GM21447 (cell line): ENCODE data around the gene TEX30.
"Not testable (repeated sequence)": the region's sequence is repeated elsewhere in the genome, so short reads cannot be mapped to it uniquely, and the experiment has no call there.

ENCODE experiments used
- ATAC-seq: cut with Tn5 transposase; IDR thresholded peaks from one replicate; pipeline ENCODE4 v1.9.1; 2021; ENCODE audit not compliant: unreplicated experiment

Gene TEX30

DNA sequence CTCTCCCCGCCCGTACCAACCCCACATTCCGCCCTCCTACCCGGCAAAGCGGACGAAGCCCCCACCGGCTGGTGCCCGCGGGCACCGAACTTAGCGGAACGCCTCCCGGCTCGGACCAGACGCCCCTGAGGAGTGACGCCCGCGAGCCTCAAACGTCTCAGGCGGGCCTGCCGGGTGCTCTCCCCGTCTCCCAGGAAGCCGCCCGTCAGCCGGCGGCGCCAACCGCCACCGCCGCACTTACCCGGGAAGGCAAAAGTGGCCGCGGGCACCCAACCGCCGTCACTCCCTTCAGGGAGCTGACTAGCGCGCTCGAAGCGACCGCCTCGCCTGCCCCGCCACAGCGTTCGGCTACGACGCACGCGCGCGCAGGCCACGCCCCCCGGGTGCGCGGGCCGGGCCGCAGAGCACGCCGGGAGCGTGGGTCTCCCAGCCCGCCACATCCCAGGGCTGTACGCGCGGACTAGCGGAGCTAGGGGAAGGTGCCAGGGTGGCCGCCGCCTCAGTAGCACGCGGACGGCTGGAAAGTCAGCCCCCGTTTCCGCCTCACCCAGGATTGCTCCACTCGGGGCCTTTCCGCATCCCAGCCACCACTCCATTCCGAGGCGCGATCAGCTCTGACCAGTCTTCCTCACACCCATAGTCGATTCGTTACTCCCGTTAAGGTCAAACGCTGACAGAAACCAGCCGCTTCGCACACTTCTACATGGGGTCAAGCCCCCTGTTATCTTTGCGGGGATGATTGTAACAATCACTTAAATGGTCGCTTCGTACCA, at the start of gene TEX30:
Gene TEX30, minus strand, starts transcription at position 346 of the 773 bp plus-strand sequence. CDS start 3,760 bp downstream, outside the sequence.
- peak; percentile 85 for ATAC-seq

- ATAC-seq = no peak
Measured at GRCh38 chr13:102817907-102818306, 44.3 kb upstream of the TEX30 start.

- ATAC-seq = no peak
Measured at GRCh38 chr13:102817241-102817640, 43.7 kb upstream of the TEX30 start.

DNA sequence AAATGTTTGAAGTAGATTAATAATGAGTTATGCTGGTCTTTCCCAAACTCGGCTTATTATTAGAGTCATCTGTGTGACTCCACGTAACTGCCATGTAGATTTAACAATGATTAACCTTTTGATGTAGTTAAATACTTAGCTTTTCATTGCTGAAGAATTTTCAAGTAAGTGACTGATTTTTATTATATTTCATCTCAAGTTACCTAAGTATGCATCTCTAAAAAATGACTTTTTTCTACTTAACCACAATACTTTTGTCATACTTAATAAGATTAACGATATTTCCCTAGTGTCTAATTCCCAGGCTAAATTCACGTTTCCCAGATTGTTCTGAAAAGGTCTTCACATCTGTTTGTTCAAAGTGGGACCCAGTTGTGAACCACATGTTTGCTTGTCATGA, 43.1 kb upstream of the TEX30 start:
- no peak for ATAC-seq

DNA sequence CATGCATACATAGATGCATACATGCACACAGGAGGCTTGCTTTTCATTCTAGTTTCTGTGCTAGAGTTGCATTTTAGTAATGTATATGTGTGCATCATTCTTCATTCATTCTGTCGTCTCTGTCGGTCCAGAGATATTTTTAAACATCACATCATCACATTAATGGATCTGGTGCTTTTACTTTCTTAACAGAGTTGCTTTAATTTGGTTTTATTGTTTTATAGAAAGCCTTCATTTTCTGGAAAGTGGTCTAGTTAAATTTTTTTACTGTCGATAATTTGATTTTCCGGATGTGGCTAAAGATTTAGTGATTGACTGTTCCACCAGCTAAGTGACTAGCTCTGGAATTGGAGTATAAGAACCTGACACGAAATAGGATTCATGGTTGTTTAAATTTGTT, 42.2 kb upstream of the TEX30 start:
- ATAC-seq = no peak

GRCh38 chr13:102814793-102815192, 41.2 kb upstream of the TEX30 start:
- ATAC-seq = no peak

DNA sequence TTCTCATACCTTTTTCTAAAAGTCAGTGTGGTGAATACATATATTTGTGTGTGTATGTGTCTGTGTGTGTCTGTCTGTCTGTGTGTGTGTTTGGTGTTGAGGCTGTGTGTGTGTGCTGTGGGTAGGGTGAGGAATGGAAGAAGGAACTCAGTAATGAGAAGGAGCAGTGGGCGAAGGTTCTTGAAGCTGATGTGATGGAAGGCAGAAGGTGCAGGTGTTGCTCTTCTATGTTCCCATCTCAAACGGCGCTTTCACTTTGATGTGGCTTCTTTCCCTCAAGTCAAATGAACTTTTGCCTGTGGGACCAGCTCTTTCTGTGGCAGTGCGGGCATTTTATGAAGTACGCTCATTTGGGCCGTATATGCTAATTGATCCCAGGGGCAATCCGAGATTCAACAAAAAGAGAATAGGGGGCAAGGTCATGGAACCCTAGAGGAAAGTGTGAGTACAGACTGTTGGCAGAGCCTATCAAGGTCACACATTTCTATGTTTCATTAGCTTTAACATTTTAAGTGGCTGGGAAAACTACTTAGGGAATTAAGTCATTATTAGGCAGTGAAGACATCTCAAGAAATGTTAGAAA, 40.5 kb upstream of the TEX30 start:
- no peak for ATAC-seq

DNA sequence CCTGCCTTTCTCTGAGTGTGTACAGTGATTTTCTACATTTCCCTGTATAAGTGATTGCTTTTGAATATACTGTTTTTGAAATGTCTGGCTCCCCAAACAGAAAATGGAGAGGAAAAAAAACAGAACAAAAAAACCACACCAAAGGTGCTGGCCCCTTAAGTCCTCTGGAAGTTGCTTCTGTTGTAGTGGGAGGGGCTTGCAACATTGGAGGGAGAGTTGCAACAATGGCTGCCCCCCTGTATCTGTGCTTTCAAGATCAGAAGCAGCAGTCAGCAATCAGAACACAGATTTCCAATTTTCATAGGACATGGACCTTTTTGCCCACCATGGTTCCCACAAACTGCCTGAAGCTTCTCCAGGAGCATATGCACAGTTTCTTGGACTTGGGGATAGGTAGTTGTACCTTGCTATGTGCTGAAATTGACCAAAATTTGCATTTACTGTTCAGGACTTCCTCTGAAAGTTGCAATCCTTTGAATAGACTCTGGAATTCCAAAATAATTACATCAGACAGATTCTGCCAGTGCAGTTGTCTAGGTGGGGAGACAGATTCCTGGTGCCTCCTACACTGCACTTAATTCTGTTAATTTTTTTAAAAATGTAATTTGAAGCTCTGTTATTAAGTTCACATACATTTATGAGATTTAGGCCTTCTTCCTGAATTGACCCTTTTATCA, 39.2 kb upstream of the TEX30 start:
- ATAC-seq = no peak

GRCh38 chr13:102807699-102808098, 34.1 kb upstream of the TEX30 start:
- ATAC-seq = no peak

DNA sequence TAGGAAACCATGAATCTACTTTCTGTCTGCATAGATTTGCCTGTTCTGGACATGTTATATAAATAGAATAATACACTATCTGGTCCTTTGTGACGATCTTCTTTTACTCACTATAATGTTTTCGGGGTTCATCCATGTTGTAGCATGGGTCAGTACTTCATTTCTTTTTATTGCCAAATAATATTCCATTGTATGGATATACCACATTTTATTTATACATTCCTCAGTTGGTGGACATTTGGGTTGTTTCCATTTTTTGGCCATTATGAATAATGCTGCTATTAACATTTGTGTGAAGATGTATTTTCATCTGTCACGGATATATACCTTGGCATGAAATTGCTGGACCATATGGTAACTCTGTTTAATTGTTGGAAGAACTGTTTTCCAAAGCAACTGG, 32.1 kb upstream of the TEX30 start:
- no peak for ATAC-seq

- peak; percentile 71 for ATAC-seq
Measured at GRCh38 chr13:102800145-102801041, 26.8 kb upstream of the TEX30 start.

DNA sequence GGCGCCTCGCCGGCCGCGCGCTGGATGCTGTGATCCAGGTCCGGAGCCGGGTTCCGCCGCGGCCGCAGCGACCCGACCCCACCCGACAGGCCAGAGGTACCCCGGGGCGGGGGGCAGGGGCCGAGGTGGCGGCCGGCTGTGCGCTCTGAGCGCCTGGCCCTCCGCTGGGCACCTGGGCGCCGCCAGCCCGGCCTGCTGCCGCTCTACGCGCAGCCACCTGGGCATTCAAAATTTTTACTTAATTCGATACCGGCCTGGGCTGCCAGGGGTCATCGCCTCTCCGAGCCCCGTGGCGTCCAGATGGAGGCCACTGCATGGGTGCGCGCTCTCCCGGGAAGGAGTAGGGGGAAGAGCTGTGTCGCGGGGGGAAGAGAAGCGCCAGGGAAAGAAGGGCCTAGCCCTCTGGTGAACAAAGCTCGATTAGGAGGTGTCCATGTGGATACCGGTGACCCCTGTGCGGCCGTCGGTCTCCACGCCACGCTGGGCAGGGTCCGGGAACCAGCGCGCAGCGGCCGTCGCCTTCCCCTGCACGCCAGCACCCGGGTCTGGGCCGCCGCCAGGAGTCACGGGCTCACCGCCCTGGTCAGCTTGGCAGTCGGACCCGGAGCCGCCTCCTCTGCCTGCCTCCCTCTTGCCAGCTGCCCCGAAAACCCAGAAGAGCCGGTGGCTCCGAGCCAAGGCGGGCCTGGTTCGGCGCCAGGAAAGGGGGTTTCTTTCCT, 26.0 kb upstream of the TEX30 start:
- ATAC-seq = peak; percentile 11

- ATAC-seq = peak; percentile 82
Measured at GRCh38 chr13:102798581-102799425, 25.2 kb upstream of the TEX30 start, which contains the start of the genes BIVM and POGLUT2. BIVM (plus strand) TSS chr13:102799119; CDS start chr13:102807268, 8,149 bp downstream. POGLUT2 (minus strand) TSS chr13:102798976; CDS start chr13:102798670, 306 bp downstream.

DNA sequence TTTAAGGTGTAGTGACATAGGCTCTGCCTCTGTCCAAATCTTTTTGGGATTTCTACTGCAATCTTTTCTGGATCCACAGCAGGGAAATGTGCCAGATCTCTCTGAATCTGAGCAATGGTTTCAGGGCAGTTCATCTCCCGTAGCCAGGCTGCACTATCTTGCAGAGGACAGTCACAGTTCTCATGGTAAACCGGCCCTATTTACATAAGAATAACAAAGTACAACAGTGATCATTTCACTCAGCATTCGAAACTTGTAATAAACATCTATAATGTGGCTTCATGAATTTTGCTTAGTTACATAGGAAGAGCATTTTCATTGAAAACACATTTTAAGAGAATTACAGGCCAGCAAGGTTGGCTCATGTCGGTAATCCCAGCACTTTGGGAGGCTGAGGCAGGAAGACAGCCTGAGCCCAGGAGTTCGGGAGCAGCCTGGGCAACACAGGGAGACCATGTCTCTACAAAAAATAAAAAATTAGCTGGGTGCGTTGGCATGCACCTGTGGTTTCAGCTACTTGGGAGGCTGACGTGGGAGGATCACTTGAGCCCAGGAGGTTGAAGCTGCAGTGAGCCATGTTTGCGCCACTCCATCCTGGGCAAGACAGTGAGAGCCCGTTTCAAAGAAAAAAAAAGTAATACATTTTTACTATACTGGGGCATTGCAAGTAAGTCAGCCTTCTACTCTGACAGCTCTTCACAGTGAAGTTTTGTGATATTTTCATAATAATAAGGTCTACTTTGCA, 20.2 kb upstream of the TEX30 start:
- no peak for ATAC-seq

- no peak for ATAC-seq
Measured at GRCh38 chr13:102792396-102792795, 18.8 kb upstream of the TEX30 start.

GRCh38 chr13:102788683-102789082, 15.1 kb upstream of the TEX30 start:
- ATAC-seq = no peak

- no peak for ATAC-seq
Measured at GRCh38 chr13:102784483-102784882, 10.9 kb upstream of the TEX30 start.

GRCh38 chr13:102781591-102781990, 8.0 kb upstream of the TEX30 start:
- ATAC-seq = no peak

GRCh38 chr13:102780656-102781055, 7.1 kb upstream of the TEX30 start:
- not testable (repeated sequence) for ATAC-seq
